GM18517 (cell line): Measurements from ENCODE around the gene FHIT.

Source experiments
- ATAC-seq: cut with Tn5 transposase; IDR thresholded peaks from one replicate; pipeline ENCODE4 v1.9.1; 2021; ENCODE audit warnings: mild to moderate bottlenecking, moderate library complexity; ENCODE audit not compliant: unreplicated experiment

The FHIT gene

GRCh38 chr3:61251174-61251972 is at the start of gene FHIT:
FHIT (minus strand) TSS chr3:61251452.
- peak; percentile 91 for ATAC-seq

- ATAC-seq: no peak
These were observed 49.5 kb upstream of the FHIT start for GRCh38 chr3:61300786-61301185.

GRCh38 chr3:61300006-61300380 is 48.7 kb upstream of the FHIT start:
- no peak for ATAC-seq

- no peak for ATAC-seq
These were observed 48.2 kb upstream of the FHIT start for GRCh38 chr3:61299343-61300005.

- no peak for ATAC-seq
These were observed 46.6 kb upstream of the FHIT start for GRCh38 chr3:61297821-61298220.

GRCh38 chr3:61288446-61288845 is 37.2 kb upstream of the FHIT start:
- ATAC-seq: no peak

- ATAC-seq: no peak
These were observed 32.6 kb upstream of the FHIT start for GRCh38 chr3:61283876-61284275.

GRCh38 chr3:61278713-61279112 is 27.5 kb upstream of the FHIT start:
- ATAC-seq: no peak

GRCh38 chr3:61277411-61277810 is 26.2 kb upstream of the FHIT start:
- no peak for ATAC-seq

GRCh38 chr3:61269435-61269834 is 18.2 kb upstream of the FHIT start:
- no peak for ATAC-seq

GRCh38 chr3:61268644-61269043 is 17.4 kb upstream of the FHIT start:
- no peak for ATAC-seq

GRCh38 chr3:61264281-61264680 is 13.0 kb upstream of the FHIT start:
- no peak for ATAC-seq

GRCh38 chr3:61257148-61257547 is 5.9 kb upstream of the FHIT start:
- ATAC-seq: no peak

GRCh38 chr3:61253756-61254155 is 2.5 kb upstream of the FHIT start:
- no peak for ATAC-seq

GRCh38 chr3:61252836-61253235 is 1.6 kb upstream of the FHIT start:
- ATAC-seq: no peak

- ATAC-seq: no peak
These were observed 473 bp downstream of the FHIT start for GRCh38 chr3:61250784-61251173.

- ATAC-seq: no peak
These were observed 2.8 kb downstream of the FHIT start for GRCh38 chr3:61248496-61248895.

GRCh38 chr3:61247191-61247590 is 4.1 kb downstream of the FHIT start:
- ATAC-seq: no peak

- ATAC-seq: no peak
These were observed 11.4 kb downstream of the FHIT start for GRCh38 chr3:61239871-61240270.

GRCh38 chr3:61237858-61238257 is 13.4 kb downstream of the FHIT start:
- ATAC-seq: no peak

- peak; percentile 79 for ATAC-seq
These were observed 14.7 kb downstream of the FHIT start for GRCh38 chr3:61236556-61236955.

GRCh38 chr3:61233746-61234145 is 17.5 kb downstream of the FHIT start:
- no peak for ATAC-seq

GRCh38 chr3:61231693-61232092 is 19.6 kb downstream of the FHIT start:
- no peak for ATAC-seq
